Stimulated activated naive CD4-positive, alpha-beta T cell treated with Interleukin-2 at 50 U/mL for 16 hours (primary cell): Measurements from ENCODE around the gene PEAR1.
"Not testable (repeated sequence)": the region's sequence is repeated elsewhere in the genome, so short reads cannot be mapped to it uniquely, and the experiment has no call there.

Experiments used
- DNase-seq: peaks from one replicate; lab custom pipeline; 2025; lab: John Stamatoyannopoulos, UW

PEAR1 gene

GRCh38 chr1:156921053-156921529 lies 27.6 kb downstream of the PEAR1 start:
- no peak for DNase-seq

DNA sequence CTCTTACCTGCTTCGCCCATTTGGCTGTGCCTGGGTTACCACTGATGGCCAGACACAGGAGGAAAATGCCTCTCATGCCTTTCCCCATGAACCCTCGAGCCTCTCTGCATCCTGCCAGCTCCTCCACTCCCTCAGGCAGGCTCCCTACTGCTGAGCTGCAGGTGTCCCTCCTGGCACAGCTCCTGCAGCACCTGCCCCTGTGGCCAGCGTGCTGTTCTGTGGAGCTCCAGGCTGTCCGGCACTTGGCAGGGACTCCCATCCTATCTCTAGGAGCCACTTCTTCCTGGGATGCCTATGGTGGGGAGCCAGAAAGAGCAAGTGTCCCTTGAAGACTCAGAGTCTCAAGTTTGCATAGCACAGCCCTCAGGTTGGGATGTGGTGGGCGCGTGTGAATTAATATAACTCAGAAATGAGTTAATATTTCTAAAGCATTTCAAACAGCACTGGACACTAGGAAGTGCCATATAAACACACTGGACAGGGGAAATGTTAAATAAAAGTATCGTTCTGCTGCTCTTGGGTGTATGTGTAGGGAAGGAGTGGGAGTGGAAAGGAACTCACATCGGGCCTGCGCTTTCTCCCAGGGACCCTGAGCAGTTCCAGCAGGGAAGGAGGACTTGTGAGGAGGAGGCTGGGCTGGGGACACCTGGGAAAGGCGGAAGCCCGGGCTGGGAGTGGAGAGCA lies 29.6 kb downstream of the PEAR1 start:
- DNase-seq: no peak

- no peak for DNase-seq
Measured at GRCh38 chr1:156923670-156924477, 30.4 kb downstream of the PEAR1 start.

DNA sequence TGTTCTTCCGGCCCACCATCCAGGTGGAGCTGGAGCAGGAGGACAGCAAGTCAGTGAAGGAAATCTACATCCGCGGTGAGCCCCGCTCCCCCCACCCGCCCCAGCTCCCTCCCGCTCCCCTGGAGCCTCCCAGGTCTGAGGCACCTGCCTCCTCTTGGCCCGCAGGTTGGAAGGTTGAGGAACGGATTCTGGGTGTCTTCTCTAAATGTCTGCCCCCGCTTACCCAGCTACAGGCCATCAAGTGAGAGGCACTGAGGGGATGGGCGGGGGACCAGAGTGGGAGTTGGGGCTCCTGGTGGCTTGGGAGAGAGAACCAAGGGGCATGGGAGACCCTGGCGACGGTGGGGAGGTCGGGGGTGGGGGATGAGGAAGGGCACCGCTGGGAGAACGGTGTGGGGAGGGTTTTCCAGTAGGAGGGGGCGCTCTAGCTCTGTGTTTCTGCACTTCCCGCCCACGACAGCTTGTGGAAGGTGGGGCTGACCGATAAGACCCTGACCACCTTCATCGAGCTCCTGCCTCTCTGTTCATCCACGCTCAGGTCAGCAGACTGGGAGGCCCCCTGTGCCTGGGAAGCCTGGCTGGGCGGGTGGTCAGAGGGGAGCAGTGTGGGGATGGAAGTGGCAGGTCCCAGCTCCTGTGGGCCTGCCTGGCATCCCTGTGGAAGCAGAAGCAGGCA lies 31.1 kb downstream of the PEAR1 start:
- DNase-seq: no peak

DNA sequence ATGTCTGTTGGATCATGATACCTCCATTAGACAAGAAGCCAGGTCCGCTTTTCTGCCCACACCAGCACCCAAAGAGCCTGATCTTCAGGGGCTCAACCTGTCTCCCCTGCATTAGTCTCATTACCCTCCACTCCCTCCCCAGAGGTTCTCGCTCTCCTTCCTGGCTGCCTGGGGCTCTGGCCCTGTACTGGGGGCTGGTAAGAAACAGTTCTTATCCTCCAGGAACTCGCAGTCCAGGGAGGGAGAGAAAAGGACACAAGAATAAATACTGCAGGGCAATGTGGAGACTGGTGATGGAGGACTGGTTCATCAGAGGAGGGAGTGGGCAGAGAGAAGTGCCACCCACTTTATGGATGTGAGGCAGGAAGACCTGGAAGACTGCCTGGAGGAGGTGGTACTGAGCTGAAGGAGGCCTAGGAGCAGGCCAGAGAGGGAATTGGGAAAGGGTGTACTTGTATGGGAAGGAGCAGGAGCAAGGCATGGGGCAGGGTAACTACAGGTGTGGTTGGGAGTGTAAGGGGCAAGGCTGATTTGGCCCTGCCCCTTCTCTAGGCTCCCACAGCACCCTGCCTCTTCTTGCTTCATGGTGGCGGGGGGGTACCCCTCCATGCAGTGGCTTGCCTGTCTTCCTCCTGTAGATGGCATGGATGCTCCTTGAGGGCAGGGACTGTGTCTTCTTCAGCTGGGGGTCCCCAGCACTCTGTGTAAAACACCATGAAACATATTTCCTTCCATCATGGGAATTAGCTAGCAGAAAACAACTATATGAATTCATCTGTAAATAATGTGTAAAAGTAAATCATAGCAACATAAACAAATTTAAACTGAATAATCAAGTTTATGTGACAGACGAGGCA lies 31.9 kb downstream of the PEAR1 start:
- no peak for DNase-seq

DNA sequence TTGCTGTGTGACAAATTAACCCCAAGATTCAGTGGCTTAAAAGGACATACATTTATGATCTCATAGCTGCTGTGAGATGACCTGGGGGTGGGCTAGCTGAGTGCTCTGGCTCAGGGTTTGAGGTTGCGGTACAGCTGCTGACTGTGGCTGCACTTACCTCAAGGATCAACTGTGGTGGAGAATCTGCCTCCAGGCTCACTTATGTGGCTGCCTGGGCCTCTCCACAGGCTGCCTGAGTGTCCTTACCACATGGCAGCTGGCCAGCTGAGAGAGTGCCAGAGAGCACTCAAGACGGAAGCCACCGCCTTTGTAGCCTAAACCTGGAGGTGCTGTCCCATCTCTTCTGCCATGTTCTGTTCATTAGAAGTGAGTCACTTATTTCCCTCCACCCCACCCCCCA lies 32.7 kb downstream of the PEAR1 start:
- no peak for DNase-seq

DNA sequence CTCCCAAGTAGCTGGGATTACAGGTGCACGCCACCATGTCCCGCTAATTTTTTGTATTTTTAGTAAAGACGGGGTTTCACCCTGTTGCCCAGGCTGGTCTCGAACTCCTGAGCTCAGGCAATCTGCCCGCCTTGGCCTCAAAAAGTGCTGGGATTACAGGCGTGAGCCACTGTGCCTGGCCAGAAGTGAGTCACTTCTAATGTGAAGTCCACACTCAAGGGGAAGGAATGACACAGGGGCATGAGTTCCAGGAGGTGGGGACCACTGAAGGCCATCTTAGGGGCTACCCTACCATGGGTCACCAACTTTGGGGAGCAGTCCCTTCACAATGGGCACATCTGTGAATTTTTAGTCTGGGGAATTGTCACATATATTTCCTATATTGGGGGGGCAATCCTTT lies 33.2 kb downstream of the PEAR1 start:
- not testable (repeated sequence) for DNase-seq

DNA sequence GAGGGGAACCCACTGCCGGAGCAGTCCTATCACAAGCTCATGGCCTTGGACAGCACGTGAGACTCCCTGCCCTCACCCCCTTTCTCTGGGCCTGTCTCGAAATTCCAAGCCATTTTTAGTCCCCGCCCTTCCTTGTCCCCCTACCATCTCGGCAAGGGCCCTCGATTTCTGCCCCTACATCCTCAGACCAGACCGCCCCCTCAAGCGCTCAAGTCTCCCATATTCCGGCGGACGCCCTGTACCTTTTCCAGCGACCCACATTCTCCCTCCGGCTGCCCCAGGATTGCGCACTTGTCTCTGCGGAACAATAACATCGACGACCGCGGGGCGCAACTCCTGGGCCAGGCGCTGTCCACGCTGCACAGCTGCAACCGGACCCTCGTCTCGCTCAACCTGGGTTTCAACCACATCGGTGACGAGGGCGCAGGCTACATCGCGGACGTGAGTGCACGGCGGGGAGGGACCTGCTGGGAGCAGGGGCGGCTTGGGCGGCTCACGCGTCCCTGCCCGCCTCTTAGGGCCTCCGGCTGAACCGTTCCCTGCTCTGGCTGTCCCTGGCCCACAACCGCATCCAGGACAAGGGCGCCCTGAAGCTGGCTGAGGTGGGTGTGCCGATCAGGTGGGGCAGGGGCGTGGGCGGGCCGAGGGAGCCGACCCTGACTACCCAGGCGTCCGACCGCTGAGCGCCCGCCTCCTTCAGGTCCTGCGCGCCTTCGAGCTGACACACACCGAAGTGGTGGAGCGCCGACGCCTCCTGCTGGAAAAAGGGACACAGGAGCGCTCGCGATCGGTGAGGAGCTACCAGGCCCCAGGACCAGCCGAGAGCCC lies 33.9 kb downstream of the PEAR1 start:
- peak; percentile 50 for DNase-seq

- DNase-seq: no peak
Measured at GRCh38 chr1:156928043-156928602, 34.6 kb downstream of the PEAR1 start.

DNA sequence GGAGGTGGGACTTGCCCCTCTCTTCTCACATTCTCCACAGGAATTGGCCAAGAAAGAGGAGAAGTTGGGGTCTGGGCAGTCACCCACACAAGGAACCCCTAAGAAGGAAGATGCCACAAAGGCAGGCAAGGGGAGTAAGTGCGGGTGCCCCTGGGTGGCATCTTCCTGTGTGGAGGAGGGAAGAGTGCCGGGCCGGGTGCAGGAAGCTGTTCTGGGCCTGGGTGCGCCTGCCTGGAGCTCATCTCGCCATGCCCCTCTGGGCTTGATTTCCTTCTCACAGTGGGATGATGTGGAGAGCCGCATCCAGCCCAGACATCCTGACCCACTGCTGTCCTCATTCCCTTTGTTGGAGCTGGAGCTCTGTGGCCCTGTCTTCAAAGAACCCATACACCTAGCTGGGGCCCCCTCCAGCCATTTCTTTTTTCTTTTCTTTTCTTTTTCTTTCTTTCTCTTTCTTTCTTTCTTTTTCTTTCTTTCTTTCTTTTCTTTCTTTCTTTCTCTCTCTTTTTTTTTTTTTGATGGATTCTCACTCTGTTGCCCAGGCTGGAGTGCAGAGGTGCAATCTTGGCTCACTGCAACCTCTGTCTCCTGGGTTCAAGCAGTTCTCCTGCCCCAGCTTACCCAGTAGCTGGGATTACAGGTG lies 36.2 kb downstream of the PEAR1 start:
- no peak for DNase-seq

GRCh38 chr1:156930483-156930882 lies 37.0 kb downstream of the PEAR1 start:
- DNase-seq: no peak

DNA sequence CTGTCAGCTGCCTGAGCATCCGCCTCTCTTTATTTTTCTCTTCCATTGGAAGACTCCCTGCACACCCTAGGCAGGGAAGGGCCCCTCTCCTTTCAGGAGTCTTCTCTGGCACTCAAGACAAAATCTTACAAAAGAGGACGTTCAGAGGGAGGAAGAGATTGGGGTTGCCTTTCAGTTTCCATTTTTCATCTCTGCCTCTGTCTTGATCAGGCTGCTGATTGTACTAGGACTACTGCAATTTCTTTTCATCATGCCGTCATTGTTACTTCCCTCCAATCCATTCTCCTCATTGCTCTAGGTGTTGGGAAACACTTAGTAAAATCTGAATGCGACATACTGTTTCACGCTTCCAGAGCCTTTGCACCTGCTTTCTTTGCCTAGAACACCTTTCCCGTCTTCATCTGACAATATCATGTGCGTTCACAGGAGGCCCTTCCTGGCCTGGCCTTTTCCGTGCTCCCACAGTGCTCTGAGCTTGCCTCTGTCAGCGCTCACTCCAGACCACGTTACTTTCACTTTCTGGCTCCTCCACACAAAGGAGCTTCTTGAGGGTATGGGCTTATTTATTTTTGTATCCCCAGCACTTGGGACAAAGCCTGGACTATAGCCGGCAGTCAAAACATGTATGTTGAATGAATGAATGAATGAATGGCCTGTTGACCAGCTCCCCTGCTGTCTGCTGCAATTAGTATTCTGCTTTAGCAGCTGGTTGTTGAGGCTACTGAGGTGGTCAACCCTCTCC lies 37.9 kb downstream of the PEAR1 start:
- DNase-seq: no peak

DNA sequence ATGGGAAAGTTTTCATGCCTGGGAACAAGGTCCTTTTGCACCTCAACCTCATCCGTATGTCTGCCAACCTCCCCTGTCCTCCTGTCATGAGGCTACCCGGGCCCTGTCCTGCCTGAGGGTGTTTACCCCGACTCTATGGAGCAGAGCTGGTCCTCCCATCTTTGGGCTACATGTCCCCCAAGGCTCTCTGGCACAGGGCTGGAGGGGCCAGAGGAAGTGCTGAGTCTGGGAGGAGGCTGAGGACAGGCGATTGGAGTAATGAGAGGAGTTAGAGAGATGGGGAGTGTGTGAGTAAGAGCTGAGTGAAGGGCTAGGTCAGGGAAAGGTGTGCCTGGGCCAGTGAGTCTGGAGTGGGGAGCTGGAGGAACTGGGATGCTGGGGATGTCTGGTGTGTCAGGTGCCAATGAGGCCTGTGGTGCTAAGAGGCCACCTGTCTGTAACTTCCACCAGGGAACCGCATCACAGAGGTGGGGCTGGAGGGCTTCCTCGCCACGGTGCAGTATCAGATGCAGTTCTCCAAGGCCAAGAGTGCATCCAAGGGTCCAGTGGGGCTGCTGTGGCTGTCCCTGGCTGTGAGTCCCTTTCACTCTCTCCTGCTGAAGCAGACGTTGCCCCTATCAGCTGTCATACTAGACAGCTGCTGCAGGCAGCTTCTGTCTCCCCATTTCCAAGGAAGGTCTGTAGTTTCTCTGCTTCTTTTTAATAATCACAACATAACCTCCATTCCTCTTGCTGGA lies 38.6 kb downstream of the PEAR1 start:
- no peak for DNase-seq

DNA sequence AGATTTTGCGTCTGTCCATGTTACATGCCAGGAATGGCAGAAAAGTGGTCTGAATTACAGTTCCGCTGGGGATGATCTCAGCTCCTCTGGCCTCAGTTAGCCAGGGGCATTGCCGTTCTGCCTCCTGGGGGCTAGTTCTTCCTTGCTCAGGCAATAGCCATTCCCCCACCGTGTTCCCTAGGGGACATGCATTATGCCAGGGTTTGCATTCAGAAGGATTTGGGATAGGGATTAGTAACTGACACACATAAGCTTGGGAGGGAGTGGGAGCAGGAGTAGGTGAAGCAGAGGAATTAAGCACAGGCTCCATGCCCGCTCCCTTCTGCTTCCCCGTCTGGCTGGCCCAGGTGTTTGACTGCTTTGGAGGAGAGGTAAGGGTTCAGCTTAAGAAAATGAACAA lies 39.6 kb downstream of the PEAR1 start:
- DNase-seq: no peak

DNA sequence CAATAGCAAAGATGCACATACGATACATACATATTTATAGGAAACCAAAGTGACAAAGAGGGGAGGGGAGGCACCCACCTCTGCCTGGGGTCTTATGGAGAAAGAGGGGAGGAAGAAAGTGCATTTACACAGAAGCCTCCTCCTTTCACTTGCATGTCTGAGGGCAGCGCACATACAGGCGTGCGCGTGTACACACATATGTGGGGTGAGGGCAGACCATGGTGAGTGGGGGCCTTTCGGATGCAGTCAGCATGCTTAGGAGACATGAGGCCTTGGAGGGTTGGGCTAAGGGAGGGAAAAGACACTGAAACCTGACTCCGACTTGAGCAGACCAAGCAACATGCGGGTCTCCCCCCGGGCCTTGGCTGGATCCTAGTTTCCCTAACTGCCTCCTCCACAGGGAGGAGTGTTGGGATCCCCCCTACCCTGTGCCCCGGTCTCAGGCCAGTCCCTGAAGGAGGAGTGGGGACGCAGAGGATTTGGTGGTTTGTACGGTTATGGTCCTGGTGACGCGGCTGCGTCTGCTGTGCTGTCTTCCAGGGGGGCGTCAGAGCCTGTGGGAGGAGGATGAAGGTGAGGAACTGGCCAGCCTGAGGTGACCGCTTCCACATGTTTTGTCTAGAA lies 42.1 kb downstream of the PEAR1 start:
- DNase-seq: no peak

GRCh38 chr1:156936191-156936590 lies 42.7 kb downstream of the PEAR1 start:
- DNase-seq: no peak

GRCh38 chr1:156936721-156937220 lies 43.3 kb downstream of the PEAR1 start:
- no peak for DNase-seq

GRCh38 chr1:156937883-156938282 lies 44.4 kb downstream of the PEAR1 start:
- no peak for DNase-seq
